Ishikawa (cell line): ENCODE data around the gene LRRC51.

ENCODE experiments used
- CEBPB ChIP-seq: IDR thresholded peaks from 2 replicates; pipeline ENCODE4 v1.6.1; 2012
- CREB1 ChIP-seq: IDR thresholded peaks from 2 replicates; pipeline ENCODE4 v1.6.1; 2012; ENCODE audit warnings: low read depth
- EGR1 ChIP-seq: IDR thresholded peaks from 2 replicates; pipeline ENCODE4 v1.6.1; 2012
- EP300 ChIP-seq: IDR thresholded peaks from 2 replicates; pipeline ENCODE4 v1.6.1; 2012; ENCODE audit warnings: borderline replicate concordance
- FOXM1 ChIP-seq: IDR thresholded peaks from 2 replicates; pipeline ENCODE4 v1.6.1; 2012; ENCODE audit warnings: low read depth, borderline replicate concordance
- MAX ChIP-seq: IDR thresholded peaks from 2 replicates; pipeline ENCODE4 v1.6.1; 2012
- NFIC ChIP-seq: IDR thresholded peaks from 2 replicates; pipeline ENCODE4 v1.6.1; 2012
- RAD21 ChIP-seq: IDR thresholded peaks from 2 replicates; pipeline ENCODE4 v1.6.1; 2012; ENCODE audit warnings: low read depth
- REST ChIP-seq: IDR thresholded peaks from 2 replicates; pipeline ENCODE4 v1.6.1; 2012; ENCODE audit warnings: low read depth, mild to moderate bottlenecking
- TAF1 ChIP-seq: IDR thresholded peaks from 2 replicates; pipeline ENCODE4 v1.6.1; 2012; ENCODE audit warnings: low read depth, mild to moderate bottlenecking
- TCF12 ChIP-seq: IDR thresholded peaks from 2 replicates; pipeline ENCODE4 v1.6.1; 2012; ENCODE audit warnings: low read depth
- TEAD4 ChIP-seq: IDR thresholded peaks from 2 replicates; pipeline ENCODE4 v1.6.1; 2012
- USF1 ChIP-seq: IDR thresholded peaks from 2 replicates; pipeline ENCODE4 v1.6.1; 2012
- YY1 ChIP-seq: IDR thresholded peaks from 2 replicates; pipeline ENCODE4 v1.6.1; 2012; ENCODE audit warnings: low read depth

- TF ChIP-seq REST (no peak), EP300 (no peak), MAX (no peak), YY1 (no peak), USF1 (no peak), TAF1 (no peak), RAD21 (no peak), NFIC (no peak), CEBPB (no peak), TEAD4 (no peak), CREB1 (no peak), TCF12 (no peak), FOXM1 (no peak), EGR1 (no peak)
These were observed 7.6 kb downstream of the LRRC51 start for GRCh38 chr11:72088076-72088808.
